MG63 (cell line): ENCODE data around the gene TSHB. TPM values are rescaled to one million over a fixed set of nuclear protein-coding genes. Genes with fewer than 3 reads are reported as not detected.

Experiments
- DNase-seq: peaks from one replicate; pipeline ENCODE4 v3.0.0-alpha.2; 2020
- H3K27me3 ChIP-seq: fragments of 250-450 bp; sonication (Bioruptor Pico); 2 replicates; pipeline ENCODE4 v1.5.1; 2020; ENCODE audit warnings: mild to moderate bottlenecking, moderate library complexity
- H3K36me3 ChIP-seq: fragments of 250-450 bp; sonication (Bioruptor Pico); 2 replicates; pipeline ENCODE4 v1.5.1; 2020; ENCODE audit warnings: mild to moderate bottlenecking, moderate library complexity
- H3K4me3 ChIP-seq: fragments of 250-450 bp; sonication (Bioruptor Pico); 2 replicates; pipeline ENCODE4 v1.5.1; 2020; ENCODE audit warnings: mild to moderate bottlenecking, moderate library complexity
- H3K9me3 ChIP-seq: fragments of 250-450 bp; sonication (Bioruptor Pico); 2 replicates; pipeline ENCODE4 v1.5.1; 2020; ENCODE audit warnings: mild to moderate bottlenecking, moderate library complexity
- total RNA-seq: library from RNA; depleted of rRNA; stranded (reverse); fragments of >200 nt; shearing (Covaris generic); gene quantifications from 2 replicates; pipeline ENCODE4 v1.2.3, GENCODE V29; 2014; ENCODE audit warnings: low replicate concordance; rRNA removed

The TSHB gene
- total RNA-seq, 1 experiment from 2014 or later = not detected

DNA sequence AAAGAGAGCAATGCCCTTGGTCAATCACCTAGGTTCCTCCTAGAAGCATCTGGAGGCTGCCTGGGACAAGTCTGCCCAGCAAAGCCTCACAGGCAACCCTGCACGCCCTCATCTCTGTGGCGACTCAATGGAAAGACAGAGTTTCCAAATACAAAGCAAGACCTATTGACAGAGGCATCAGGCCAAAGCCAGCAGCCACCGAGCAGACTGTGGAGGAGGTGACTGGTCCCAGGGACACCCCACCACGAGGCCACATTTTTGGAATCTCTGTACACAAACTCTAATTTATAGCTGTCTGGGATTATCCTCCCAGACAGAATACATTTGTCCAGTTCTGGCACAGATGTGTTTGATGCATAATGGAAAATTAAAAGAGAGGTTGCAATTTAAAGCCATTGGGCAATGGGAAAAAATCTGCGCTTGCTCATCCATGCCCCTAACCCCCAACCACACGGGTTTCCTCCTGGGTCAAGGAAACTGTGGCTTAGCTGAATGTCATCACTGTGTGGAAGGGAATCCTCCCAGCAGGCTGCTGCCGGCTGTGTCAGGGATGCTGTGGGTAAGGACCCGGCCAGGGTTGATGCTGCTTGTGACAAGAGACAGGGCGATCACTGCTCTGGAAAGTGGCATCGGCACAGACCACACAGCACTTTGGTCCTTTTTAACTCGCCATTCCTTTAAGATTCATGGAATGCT is 45.4 kb downstream of the TSHB start:
- Histone ChIP-seq H3K9me3 (no peaks in the 10 kb centered on the region), H3K4me3 (no peak overlapping the region), H3K36me3 (no peaks in the 10 kb centered on the region), H3K27me3 (no peaks in the 10 kb centered on the region)
- DNase-seq = no peak

DNA sequence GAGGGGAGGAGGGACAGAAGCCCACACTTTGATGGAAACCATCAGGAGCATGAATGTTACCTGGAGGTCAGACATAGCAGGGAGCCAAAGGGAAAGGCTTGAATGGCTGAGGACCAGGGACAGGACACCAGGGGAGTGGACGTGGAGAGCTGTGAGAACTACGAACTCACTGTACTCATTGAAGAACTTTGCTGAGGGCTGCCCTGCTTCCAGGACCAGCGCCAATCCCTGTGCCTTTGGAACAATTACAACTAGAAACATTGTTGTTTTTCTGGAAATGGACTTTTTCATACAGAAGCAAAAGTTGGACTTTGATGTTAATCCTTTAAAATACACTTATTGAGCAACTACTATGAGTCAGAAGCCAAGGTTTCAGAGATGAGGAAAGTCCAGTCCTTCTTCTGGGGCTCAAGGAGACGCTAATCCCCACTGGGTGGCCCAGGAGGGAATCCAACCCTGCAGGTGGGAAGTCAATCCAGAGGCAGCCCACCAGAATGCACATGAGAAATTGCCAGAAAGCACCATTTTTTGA is 46.8 kb downstream of the TSHB start:
- Histone ChIP-seq H3K9me3 (no peaks in the 10 kb centered on the region), H3K36me3 (no peaks in the 10 kb centered on the region), H3K4me3 (no peak overlapping the region), H3K27me3 (no peaks in the 10 kb centered on the region)
- DNase-seq = no peak

DNA sequence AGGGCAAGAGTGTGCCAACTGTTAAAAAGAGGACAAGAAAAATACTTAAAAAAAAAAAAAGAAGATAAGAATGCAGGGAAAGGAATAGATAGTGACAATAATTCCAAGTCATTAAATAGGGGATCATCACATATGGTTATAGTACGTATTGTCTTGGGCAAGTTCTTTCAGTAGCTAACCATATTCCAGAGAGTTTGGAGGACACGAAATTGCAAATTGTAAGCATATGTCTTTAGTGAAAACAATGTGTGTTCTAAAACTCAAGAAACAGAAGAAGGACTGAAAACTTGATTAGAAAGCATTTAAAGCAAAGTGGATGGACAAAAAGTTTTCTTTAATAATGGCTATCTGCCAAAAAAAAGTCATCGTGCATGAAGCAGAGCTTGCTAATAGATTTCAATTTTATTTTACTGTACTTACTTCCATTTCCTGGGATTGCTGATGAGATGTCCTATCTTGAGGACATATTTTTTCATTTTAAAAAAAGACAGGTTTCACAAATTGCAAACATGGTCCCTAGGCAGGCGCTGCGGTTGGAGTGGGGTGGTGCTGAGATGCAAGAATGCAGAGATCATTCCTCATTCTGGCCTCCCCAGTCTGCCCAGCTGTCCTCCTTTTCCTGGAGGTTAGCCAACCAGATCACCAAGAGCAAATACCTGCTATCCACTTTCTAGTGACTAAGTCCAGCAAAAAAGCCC is 47.8 kb downstream of the TSHB start:
- Histone ChIP-seq H3K4me3 (no peak overlapping the region), H3K9me3 (no peaks in the 10 kb centered on the region), H3K27me3 (no peaks in the 10 kb centered on the region; the same call in 1 of the 2 replicates), H3K36me3 (no peaks in the 10 kb centered on the region)
- no peak for DNase-seq

DNA sequence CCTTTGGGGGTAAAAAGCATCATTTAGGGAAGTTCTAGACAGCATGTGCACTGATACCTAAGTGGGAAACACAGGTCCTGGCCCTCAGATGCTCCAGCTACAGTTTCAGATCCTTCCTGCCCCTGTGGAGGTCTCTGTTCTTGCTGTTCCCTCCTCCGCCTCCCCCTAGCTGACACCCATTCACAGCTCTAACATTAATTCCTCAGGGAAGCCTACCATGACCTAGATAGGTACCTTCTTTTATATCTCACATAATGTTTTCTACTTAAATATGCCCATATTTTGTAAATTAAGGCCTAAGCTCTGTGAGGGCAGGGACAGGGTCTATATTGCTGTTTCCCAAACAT is 48.3 kb downstream of the TSHB start:
- Histone ChIP-seq H3K9me3 (no peaks in the 10 kb centered on the region), H3K4me3 (no peak overlapping the region), H3K36me3 (no peaks in the 10 kb centered on the region), H3K27me3 (no peaks in the 10 kb centered on the region; the same call in 1 of the 2 replicates)
- DNase-seq = no peak

DNA sequence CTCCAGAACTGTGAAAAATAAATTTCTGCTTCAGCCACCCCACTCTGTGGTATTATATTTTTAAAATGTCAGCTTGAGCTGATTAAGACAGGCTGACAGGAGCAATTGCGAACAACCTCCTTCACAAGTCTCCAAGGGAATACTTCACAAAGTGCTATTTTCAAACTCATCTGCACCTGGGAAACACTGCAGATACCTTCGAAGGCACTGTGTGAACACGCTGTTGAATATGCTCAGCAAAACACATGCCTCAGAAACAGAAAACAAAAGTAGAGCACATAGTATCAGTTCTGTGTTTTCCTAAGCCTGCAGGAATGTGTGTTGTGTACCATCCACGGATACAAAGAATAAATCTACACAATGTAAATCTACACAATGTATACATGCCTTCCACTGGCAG is 49.1 kb downstream of the TSHB start:
- DNase-seq = no peak
- Histone ChIP-seq H3K27me3 (no peaks in the 10 kb centered on the region; the same call in 1 of the 2 replicates), H3K4me3 (no peak overlapping the region)

DNA sequence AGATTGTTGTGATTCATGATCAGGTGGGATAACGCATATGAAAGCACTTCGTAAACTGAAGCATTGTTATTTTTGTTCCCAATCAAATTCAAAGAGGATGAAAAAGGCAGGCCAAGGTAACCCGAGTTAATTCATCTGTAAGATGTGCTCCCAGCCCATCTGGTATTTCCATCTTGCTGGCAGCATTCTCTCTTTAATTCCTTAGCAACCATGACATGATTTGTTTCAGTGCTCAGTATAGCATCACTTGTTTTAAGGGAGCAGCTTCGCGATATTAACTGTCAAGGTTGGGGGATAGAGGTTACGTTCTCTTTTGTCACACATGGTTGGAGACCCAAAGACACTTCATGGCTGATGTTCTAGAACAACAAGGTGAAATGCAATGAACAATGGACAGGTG is 53.3 kb downstream of the TSHB start:
- DNase-seq = no peak
- Histone ChIP-seq H3K4me3 (no peak overlapping the region), H3K27me3 (no peaks in the 10 kb centered on the region; the same call in 1 of the 2 replicates)

More for the DNA sequence above, 49.1 kb downstream of the TSHB start:
- Histone ChIP-seq H3K36me3 (no peaks in the 10 kb centered on the region), H3K9me3 (no peaks in the 10 kb centered on the region)

More for the DNA sequence above, 53.3 kb downstream of the TSHB start:
- H3K36me3 ChIP-seq = no peaks in the 10 kb centered on the region
- H3K9me3 ChIP-seq = no peaks in the 10 kb centered on the region

Other genes with a start within 250 kb of the TSHB start
- 27.8 and 36.7 TPM in 2 replicates for gene SIKE1, start 249.1 kb upstream of the TSHB start, total RNA-seq
- gene SYCP1, start 175.0 kb upstream of the TSHB start, total RNA-seq = not detected in 2 replicates
- 0.17 and 1.0 TPM in 2 replicates for gene TSPAN2, start 59.7 kb downstream of the TSHB start, total RNA-seq